Measurements from ENCODE around the gene MTX1.

DNA sequence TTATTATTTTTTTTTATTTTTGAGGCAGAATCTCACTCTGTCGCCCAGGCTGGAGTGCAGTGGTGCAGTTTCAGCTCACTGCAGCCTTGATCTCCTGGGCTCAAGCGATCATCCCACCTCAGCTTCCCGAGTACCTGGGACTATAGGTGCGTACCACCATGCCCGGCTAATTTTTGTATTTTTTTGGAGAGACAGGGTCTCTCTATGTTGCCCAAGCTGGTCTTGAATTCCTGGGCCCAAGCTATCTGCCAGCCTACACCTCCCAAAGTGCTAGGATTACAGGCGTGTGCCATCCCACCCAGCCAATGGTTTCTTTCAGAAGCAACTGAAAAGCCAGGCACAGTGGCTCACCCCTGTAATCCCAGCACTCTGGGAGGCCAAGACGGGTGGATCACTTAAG is 37.7 kb upstream of the MTX1 start:
- TF ChIP-seq, protein P1, sequence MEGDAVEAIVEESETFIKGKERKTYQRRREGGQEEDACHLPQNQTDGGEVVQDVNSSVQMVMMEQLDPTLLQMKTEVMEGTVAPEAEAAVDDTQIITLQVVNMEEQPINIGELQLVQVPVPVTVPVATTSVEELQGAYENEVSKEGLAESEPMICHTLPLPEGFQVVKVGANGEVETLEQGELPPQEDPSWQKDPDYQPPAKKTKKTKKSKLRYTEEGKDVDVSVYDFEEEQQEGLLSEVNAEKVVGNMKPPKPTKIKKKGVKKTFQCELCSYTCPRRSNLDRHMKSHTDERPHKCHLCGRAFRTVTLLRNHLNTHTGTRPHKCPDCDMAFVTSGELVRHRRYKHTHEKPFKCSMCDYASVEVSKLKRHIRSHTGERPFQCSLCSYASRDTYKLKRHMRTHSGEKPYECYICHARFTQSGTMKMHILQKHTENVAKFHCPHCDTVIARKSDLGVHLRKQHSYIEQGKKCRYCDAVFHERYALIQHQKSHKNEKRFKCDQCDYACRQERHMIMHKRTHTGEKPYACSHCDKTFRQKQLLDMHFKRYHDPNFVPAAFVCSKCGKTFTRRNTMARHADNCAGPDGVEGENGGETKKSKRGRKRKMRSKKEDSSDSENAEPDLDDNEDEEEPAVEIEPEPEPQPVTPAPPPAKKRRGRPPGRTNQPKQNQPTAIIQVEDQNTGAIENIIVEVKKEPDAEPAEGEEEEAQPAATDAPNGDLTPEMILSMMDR (IDR thresholded peaks at IDR 0.05): no peak
- TF ChIP-seq POLR2A (IDR thresholded peaks at IDR 0.05): no peak
